Endothelial cell (in vitro differentiated cells): ENCODE data around the gene RIPOR3. TPM values are rescaled to one million over a fixed set of nuclear protein-coding genes. Genes with fewer than 3 reads are reported as not detected.
"Not testable (repeated sequence)": the region's sequence is repeated elsewhere in the genome, so short reads cannot be mapped to it uniquely, and the experiment has no call there.

Experiments
- DNase-seq: peaks from one replicate; pipeline ENCODE4 v3.0.0; 2021; ENCODE audit warnings: low spot score
- H3K27ac Mint-ChIP-seq: one replicate; pipeline ENCODE4 v1.8.0; 2021; ENCODE audit warnings: mixed read lengths, inconsistent platforms; ENCODE audit not compliant: unreplicated experiment
- H3K27me3 Mint-ChIP-seq: one replicate; pipeline ENCODE4 v1.8.0; 2021; ENCODE audit warnings: mild to moderate bottlenecking, moderate library complexity, mixed read lengths, inconsistent platforms; ENCODE audit not compliant: unreplicated experiment
- H3K36me3 Mint-ChIP-seq: one replicate; pipeline ENCODE4 v1.8.0; 2021; ENCODE audit warnings: mild to moderate bottlenecking, low read depth, mixed read lengths, inconsistent platforms; ENCODE audit not compliant: unreplicated experiment
- H3K4me1 Mint-ChIP-seq: one replicate; pipeline ENCODE4 v1.8.0; 2021; ENCODE audit warnings: mild to moderate bottlenecking, mixed read lengths, inconsistent platforms; ENCODE audit not compliant: unreplicated experiment
- H3K4me3 Mint-ChIP-seq: one replicate; pipeline ENCODE4 v1.8.0; 2021; ENCODE audit warnings: mild to moderate bottlenecking, mixed read lengths, inconsistent platforms; ENCODE audit not compliant: unreplicated experiment
- H3K9me3 Mint-ChIP-seq: one replicate; pipeline ENCODE4 v1.8.0; 2021; ENCODE audit warnings: mixed read lengths, inconsistent platforms; ENCODE audit not compliant: unreplicated experiment
- CTCF ChIP-seq: fragments of 200-600 bp; sonication (generic); IDR thresholded peaks from one replicate; pipeline ENCODE4 v1.5.0; 2021; ENCODE audit warnings: antibody characterized with exemption; ENCODE audit not compliant: unreplicated experiment
- total RNA-seq: library from RNA; stranded (reverse); fragmentation: NEBNext Ultra II Directional; extraction: Animal tissue kit (Norgen Biotek cat#: 25700); gene quantifications from one replicate; pipeline ENCODE4 v1.2.1, GENCODE V29; 2021; ENCODE audit not compliant: unreplicated experiment

The RIPOR3 gene
- total RNA-seq, 1 donor from 2014 or later: 11.2 TPM

GRCh38 chr20:50701041-50701963 is 10.0 kb upstream of the RIPOR3 start:
- Mint-ChIP-seq H3K9me3 (no peaks in the 10 kb centered on the region), H3K4me1 (no peaks in the 10 kb centered on the region), H3K27ac (no peak overlapping the region), H3K36me3 (no peaks in the 10 kb centered on the region), H3K4me3 (no peak overlapping the region), H3K27me3 (peaks cover 2% of the 10 kb centered on the region)
- DNase-seq: no peak
- TF ChIP-seq CTCF: no peak

- Mint-ChIP-seq H3K4me1 (peaks cover 3% of the 10 kb centered on the region), H3K27me3 (peaks cover 2% of the 10 kb centered on the region), H3K27ac (no peak overlapping the region), H3K36me3 (no peaks in the 10 kb centered on the region), H3K9me3 (no peaks in the 10 kb centered on the region), H3K4me3 (no peak overlapping the region)
- no peak for DNase-seq
- no peak for TF ChIP-seq CTCF
Observed at GRCh38 chr20:50699688-50700087, 8.3 kb upstream of the RIPOR3 start.

GRCh38 chr20:50698255-50698654 is 6.9 kb upstream of the RIPOR3 start:
- DNase-seq, H3K9me3 Mint-ChIP-seq, H3K36me3 Mint-ChIP-seq, H3K27me3 Mint-ChIP-seq, H3K4me3 Mint-ChIP-seq, H3K27ac Mint-ChIP-seq, H3K4me1 Mint-ChIP-seq: not testable (repeated sequence)

- H3K4me3 Mint-ChIP-seq: no peak overlapping the region
- no peak overlapping the region for H3K27ac Mint-ChIP-seq
- H3K27me3 Mint-ChIP-seq: peaks cover 5% of the 10 kb centered on the region
- TF ChIP-seq CTCF: no peak
- H3K4me1 Mint-ChIP-seq: peaks cover 23% of the 10 kb centered on the region
- H3K9me3 Mint-ChIP-seq: no peaks in the 10 kb centered on the region
- no peaks in the 10 kb centered on the region for H3K36me3 Mint-ChIP-seq
- no peak for DNase-seq
Observed at GRCh38 chr20:50695135-50695872, 4.0 kb upstream of the RIPOR3 start.

- TF ChIP-seq CTCF: no peak
- H3K36me3 Mint-ChIP-seq: no peaks in the 10 kb centered on the region
- H3K4me3 Mint-ChIP-seq: no peak overlapping the region
- H3K4me1 Mint-ChIP-seq: peaks cover 30% of the 10 kb centered on the region
- DNase-seq: no peak
- no peaks in the 10 kb centered on the region for H3K9me3 Mint-ChIP-seq
- H3K27ac Mint-ChIP-seq: no peak overlapping the region
- peaks cover 7% of the 10 kb centered on the region for H3K27me3 Mint-ChIP-seq
Observed at GRCh38 chr20:50694379-50695134, 3.2 kb upstream of the RIPOR3 start.
